ENCODE results near the gene CST3.
"Not testable (repeated sequence)": the region's sequence is repeated elsewhere in the genome, so short reads cannot be mapped to it uniquely, and the experiment has no call there.

GRCh38 chr20:23620670-23621386 is 16.9 kb downstream of the CST3 start:
- not testable (repeated sequence) for TF ChIP-seq CTCF, EZH2phosphoT487 (IDR thresholded peaks at IDR 0.05; ENCODE audit: low read length)

All from MM.1S (cell line).